Panc1 (cell line): ENCODE data around the gene TLR4. TPM values are rescaled to one million over a fixed set of nuclear protein-coding genes. Genes with fewer than 3 reads are reported as not detected.

Experiments used
- ATAC-seq: fragments of 200-7000 bp; cut with Tn5 transposase; 2 replicates; pipeline ENCODE4 v1.9.1; 2020; ENCODE audit warnings: mild to moderate bottlenecking, moderate library complexity
- BruUV-seq: library from RNA; stranded (reverse); fragments of 400-500 nt; replicated peaks from 2 replicates; lab custom pipeline; 2021; lab: Mats Ljungman, UMichigan
- CTCF ChIA-PET: fragments of 300-600 bp; sonication (Branson Sonifier 250); formaldehyde crosslinking; loops from one replicate; lab custom pipeline; 2022; ENCODE audit warnings: antibody characterized with exemption; lab: Charles Lee
- POLR2A ChIA-PET: fragments of 300-600 bp; sonication (Branson Sonifier 250); formaldehyde crosslinking; loops from one replicate; lab custom pipeline; 2022; ENCODE audit warnings: antibody characterized with exemption; lab: Charles Lee
- DNase-seq: peaks from one replicate; pipeline ENCODE4 v3.0.0-alpha.2; 2010; ENCODE audit warnings: low read depth, low spot score
- H3K27ac ChIP-seq: 2 replicates; pipeline ENCODE4 v1.5.1; 2011; ENCODE audit warnings: mild to moderate bottlenecking, low read length, inconsistent platforms
- H3K27me3 ChIP-seq: fragments of 200-500 bp; sonication (Bioruptor generic); 2 replicates; pipeline ENCODE4 v1.6.0; 2014; ENCODE audit warnings: low read length, inconsistent platforms; ENCODE audit not compliant: control insufficient read depth, insufficient read depth
- H3K36me3 ChIP-seq: fragments of 200-500 bp; sonication (Bioruptor generic); 2 replicates; pipeline ENCODE4 v1.5.1; 2014; ENCODE audit warnings: inconsistent platforms, mild to moderate bottlenecking, low read length, moderate library complexity; ENCODE audit not compliant: control insufficient read depth, insufficient read depth
- H3K4me1 ChIP-seq: 2 replicates; pipeline ENCODE4 v1.5.1; 2011; ENCODE audit warnings: inconsistent platforms, mild to moderate bottlenecking, low read length, moderate library complexity; ENCODE audit not compliant: control insufficient read depth, insufficient read depth
- H3K4me3 ChIP-seq, 2 experiments: 2 replicates each; pipeline ENCODE4 v1.5.1; 2011 to 2012; ENCODE audit warnings: low read depth in 2 of 2, low read length in 2 of 2, mild to moderate bottlenecking in 2 of 2, inconsistent platforms in 1 of 2, moderate library complexity in 1 of 2
- H3K9me3 ChIP-seq: fragments of 200-500 bp; sonication (Bioruptor generic); 2 replicates; pipeline ENCODE4 v1.5.1; 2014; ENCODE audit warnings: low read depth, mild to moderate bottlenecking, inconsistent platforms, low read length, moderate library complexity; ENCODE audit not compliant: control insufficient read depth, insufficient read depth
- POLR2AphosphoS5 ChIP-seq: IDR thresholded peaks from 2 replicates; pipeline ENCODE4 v1.6.1; 2012; ENCODE audit warnings: mild to moderate bottlenecking, low read depth, low read length, moderate library complexity
- SIN3A ChIP-seq: IDR thresholded peaks from 2 replicates; pipeline ENCODE4 v1.6.1; 2012; ENCODE audit warnings: low read depth, mild to moderate bottlenecking, low read length, moderate library complexity, borderline replicate concordance; ENCODE audit not compliant: insufficient read depth
- TCF7L2 ChIP-seq: IDR thresholded peaks from 2 replicates; pipeline ENCODE4 v1.6.1; 2011; ENCODE audit warnings: mild to moderate bottlenecking, low read depth, low read length, inconsistent platforms
- in situ Hi-C: cut with HindIII; loops from 2 replicates; pipeline ENCODE4 v1.10.0; 2016; ENCODE audit warnings: low sequenced_read_pairs, low pct_unique_long_range_greater_than_20kb
- intact Hi-C: fragments of 100-400 bp; cut with micrococcal nuclease; formaldehyde crosslinking; loops from one replicate; pipeline ENCODE4 v1.10.0; 2022; ENCODE audit not compliant: unreplicated experiment
- total RNA-seq: library from RNA; stranded (reverse); gene quantifications from one replicate; pipeline ENCODE4 v1.2.1, GENCODE V29; 2021; ENCODE audit not compliant: unreplicated experiment
- TF ChIP-seq, protein P1 (sequence below), 2 experiments: IDR thresholded peaks; 2 replicates each; pipeline ENCODE4 v1.6.1; 2011 to 2012; ENCODE audit warnings: low read depth in 2 of 2, control low read depth in 1 of 2, low read length in 1 of 2, mild to moderate bottlenecking in 1 of 2, moderate library complexity in 1 of 2; ENCODE audit not compliant: insufficient read depth in 1 of 2
- TF ChIP-seq, protein P2 (sequence below): fragments of 450-650 bp; IDR thresholded peaks from 2 replicates; pipeline ENCODE4 v1.5.1; 2017; ENCODE audit warnings: mild to moderate bottlenecking

The TLR4 gene
- total RNA-seq, 1 experiment from 2014 or later = 0.33 TPM

DNA sequence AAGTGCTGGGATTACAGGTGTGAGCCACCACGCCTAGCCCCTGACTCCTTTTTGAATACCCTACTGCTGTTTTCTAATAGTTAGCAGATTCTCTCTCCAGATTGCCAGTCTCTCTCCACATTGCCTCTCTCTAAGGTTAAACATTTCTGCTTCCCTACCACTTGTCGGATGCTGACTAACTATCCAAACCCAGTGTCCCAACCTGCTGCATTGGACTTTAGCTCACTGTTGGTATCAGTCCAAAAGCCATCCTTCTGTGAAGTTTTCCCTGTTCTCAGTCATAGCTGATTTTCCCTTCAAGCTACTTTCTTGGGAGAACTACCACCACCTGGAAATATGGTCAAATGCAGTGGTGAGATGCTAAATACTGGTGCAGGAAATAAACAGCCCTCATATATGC, 48.7 kb downstream of the TLR4 start:
- in situ Hi-C loops (no loop called here), intact Hi-C loops (no loop called here)
- ATAC-seq (no peak), DNase-seq (no peak)
- Histone ChIP-seq H3K27me3 (no peaks in the 10 kb centered on the region), H3K36me3 (no peaks in the 10 kb centered on the region), H3K4me1 (no peaks in the 10 kb centered on the region), H3K27ac (no peak overlapping the region), H3K9me3 (no peaks in the 10 kb centered on the region), H3K4me3 (no peak overlapping the region)
- ChIA-PET POLR2A (no interaction called here), CTCF (no interaction called here)
- TF ChIP-seq, protein P1, sequence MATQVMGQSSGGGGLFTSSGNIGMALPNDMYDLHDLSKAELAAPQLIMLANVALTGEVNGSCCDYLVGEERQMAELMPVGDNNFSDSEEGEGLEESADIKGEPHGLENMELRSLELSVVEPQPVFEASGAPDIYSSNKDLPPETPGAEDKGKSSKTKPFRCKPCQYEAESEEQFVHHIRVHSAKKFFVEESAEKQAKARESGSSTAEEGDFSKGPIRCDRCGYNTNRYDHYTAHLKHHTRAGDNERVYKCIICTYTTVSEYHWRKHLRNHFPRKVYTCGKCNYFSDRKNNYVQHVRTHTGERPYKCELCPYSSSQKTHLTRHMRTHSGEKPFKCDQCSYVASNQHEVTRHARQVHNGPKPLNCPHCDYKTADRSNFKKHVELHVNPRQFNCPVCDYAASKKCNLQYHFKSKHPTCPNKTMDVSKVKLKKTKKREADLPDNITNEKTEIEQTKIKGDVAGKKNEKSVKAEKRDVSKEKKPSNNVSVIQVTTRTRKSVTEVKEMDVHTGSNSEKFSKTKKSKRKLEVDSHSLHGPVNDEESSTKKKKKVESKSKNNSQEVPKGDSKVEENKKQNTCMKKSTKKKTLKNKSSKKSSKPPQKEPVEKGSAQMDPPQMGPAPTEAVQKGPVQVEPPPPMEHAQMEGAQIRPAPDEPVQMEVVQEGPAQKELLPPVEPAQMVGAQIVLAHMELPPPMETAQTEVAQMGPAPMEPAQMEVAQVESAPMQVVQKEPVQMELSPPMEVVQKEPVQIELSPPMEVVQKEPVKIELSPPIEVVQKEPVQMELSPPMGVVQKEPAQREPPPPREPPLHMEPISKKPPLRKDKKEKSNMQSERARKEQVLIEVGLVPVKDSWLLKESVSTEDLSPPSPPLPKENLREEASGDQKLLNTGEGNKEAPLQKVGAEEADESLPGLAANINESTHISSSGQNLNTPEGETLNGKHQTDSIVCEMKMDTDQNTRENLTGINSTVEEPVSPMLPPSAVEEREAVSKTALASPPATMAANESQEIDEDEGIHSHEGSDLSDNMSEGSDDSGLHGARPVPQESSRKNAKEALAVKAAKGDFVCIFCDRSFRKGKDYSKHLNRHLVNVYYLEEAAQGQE (IDR thresholded peaks at IDR 0.05; ENCODE audit: insufficient read depth in 1 of 2, low read depth in 2 of 2, low read length in 1 of 2) = no peak
- TF ChIP-seq, protein P2, sequence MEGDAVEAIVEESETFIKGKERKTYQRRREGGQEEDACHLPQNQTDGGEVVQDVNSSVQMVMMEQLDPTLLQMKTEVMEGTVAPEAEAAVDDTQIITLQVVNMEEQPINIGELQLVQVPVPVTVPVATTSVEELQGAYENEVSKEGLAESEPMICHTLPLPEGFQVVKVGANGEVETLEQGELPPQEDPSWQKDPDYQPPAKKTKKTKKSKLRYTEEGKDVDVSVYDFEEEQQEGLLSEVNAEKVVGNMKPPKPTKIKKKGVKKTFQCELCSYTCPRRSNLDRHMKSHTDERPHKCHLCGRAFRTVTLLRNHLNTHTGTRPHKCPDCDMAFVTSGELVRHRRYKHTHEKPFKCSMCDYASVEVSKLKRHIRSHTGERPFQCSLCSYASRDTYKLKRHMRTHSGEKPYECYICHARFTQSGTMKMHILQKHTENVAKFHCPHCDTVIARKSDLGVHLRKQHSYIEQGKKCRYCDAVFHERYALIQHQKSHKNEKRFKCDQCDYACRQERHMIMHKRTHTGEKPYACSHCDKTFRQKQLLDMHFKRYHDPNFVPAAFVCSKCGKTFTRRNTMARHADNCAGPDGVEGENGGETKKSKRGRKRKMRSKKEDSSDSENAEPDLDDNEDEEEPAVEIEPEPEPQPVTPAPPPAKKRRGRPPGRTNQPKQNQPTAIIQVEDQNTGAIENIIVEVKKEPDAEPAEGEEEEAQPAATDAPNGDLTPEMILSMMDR = no peak
- no peak for TF ChIP-seq TCF7L2
- no peak for TF ChIP-seq SIN3A
- TF ChIP-seq POLR2AphosphoS5 = no peak
- no TSS peak for BruUV-seq

DNA sequence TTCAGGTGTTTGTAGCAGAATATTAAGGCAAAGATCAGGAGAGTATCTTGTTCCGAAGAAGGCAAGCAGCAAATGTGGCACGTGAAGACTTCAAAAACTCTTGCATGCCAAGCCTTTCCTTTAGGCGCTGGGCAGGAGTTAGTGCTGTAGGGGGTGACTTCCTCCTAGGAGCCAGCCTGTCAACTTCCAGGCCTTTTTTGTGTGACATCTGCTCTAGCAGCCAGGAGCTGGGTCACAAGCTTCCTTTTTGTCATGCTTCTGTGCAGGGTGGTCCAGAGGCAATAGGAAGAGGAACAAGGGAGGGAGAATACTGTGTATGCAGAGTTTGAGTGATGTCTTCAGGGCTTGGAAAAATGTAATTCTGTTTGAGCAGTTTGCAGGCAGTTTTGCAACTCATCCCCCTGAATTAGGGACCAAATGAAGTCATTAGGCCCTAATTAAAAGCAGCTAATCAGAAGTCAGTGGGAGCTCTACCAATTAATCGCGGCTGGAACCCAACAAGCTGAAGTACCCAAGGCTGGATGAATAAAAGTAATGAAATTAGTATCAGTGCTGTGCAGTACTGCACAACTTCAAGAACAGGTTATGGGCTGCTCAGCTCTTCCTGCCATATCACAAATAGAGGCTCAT, 53.5 kb downstream of the TLR4 start:
- POLR2A ChIA-PET = no interaction called here
- DNase-seq (no peak), ATAC-seq (no peak)
- CTCF ChIA-PET = no interaction called here
- in situ Hi-C loops = no loop called here
- Histone ChIP-seq H3K9me3 (no peaks in the 10 kb centered on the region), H3K4me1 (no peaks in the 10 kb centered on the region), H3K27ac (no peak overlapping the region), H3K27me3 (no peaks in the 10 kb centered on the region), H3K4me3 (no peak overlapping the region), H3K36me3 (no peaks in the 10 kb centered on the region)
- intact Hi-C loops = no loop called here
- BruUV-seq = no TSS peak
- TF ChIP-seq, protein P2 = no peak
- TF ChIP-seq TCF7L2 (no peak), SIN3A (no peak), POLR2AphosphoS5 (no peak)
- TF ChIP-seq, protein P1 (IDR thresholded peaks at IDR 0.05; ENCODE audit: insufficient read depth in 1 of 2, low read depth in 2 of 2, low read length in 1 of 2) = no peak
